Activated CD8-positive, alpha-beta memory T cell treated with anti-CD3 and anti-CD28 coated beads, Interleukin-2, amount 50 U/mL, for 48 hours (primary cell): ENCODE results near the gene OR11L1.
A peak's percentile ranks its signal among the peaks of the same experiment; 100 is the strongest.

ENCODE experiments used
- DNase-seq: peaks from one replicate; pipeline ENCODE4 v3.0.0-alpha.2; 2020

The OR11L1 gene

GRCh38 chr1:247841796-247842195 lies at the start of gene OR11L1:
Gene OR11L1, minus strand, starts transcription at chr1:247841896. Its CDS starts 0 bp downstream, at chr1:247841896.
- no peak for DNase-seq

GRCh38 chr1:247884797-247885413 lies 43.2 kb upstream of the OR11L1 start:
- DNase-seq: no peak

GRCh38 chr1:247883346-247883745 lies 41.6 kb upstream of the OR11L1 start:
- no peak for DNase-seq

GRCh38 chr1:247865416-247865815 lies 23.7 kb upstream of the OR11L1 start:
- DNase-seq: no peak

- no peak for DNase-seq
Observed at GRCh38 chr1:247864644-247865043, 22.9 kb upstream of the OR11L1 start.

GRCh38 chr1:247862756-247863155 lies 21.1 kb upstream of the OR11L1 start:
- no peak for DNase-seq

- DNase-seq: no peak
Observed at GRCh38 chr1:247857985-247858619, 16.4 kb upstream of the OR11L1 start.

- peak; percentile 65 for DNase-seq
Observed at GRCh38 chr1:247857069-247857984, 15.6 kb upstream of the OR11L1 start, which contains the start of gene TRIM58. Gene TRIM58, plus strand, starts transcription at chr1:247857187. Its CDS starts 60 bp downstream, at chr1:247857247.

- DNase-seq: no peak
Observed at GRCh38 chr1:247855911-247856310, 14.2 kb upstream of the OR11L1 start.

- DNase-seq: no peak
Observed at GRCh38 chr1:247854899-247855545, 13.3 kb upstream of the OR11L1 start.

GRCh38 chr1:247849616-247850015 lies 7.9 kb upstream of the OR11L1 start:
- DNase-seq: no peak

- no peak for DNase-seq
Observed at GRCh38 chr1:247848346-247848745, 6.7 kb upstream of the OR11L1 start.

- DNase-seq: no peak
Observed at GRCh38 chr1:247845693-247846017, 4.0 kb upstream of the OR11L1 start.

- DNase-seq: no peak
Observed at GRCh38 chr1:247845011-247845692, 3.5 kb upstream of the OR11L1 start.

GRCh38 chr1:247843411-247843810 lies 1.7 kb upstream of the OR11L1 start:
- DNase-seq: no peak

- no peak for DNase-seq
Observed at GRCh38 chr1:247840818-247841217, 878 bp downstream of the OR11L1 start.

- DNase-seq: no peak
Observed at GRCh38 chr1:247833601-247834000, 8.1 kb downstream of the OR11L1 start.

- no peak for DNase-seq
Observed at GRCh38 chr1:247829656-247830055, 12.0 kb downstream of the OR11L1 start.

GRCh38 chr1:247825362-247825761 lies 16.3 kb downstream of the OR11L1 start:
- DNase-seq: no peak

GRCh38 chr1:247824023-247824422 lies 17.7 kb downstream of the OR11L1 start, which contains the start of gene OR14A16:
Gene OR14A16, minus strand, starts transcription at chr1:247824119. Its CDS starts 8,390 bp downstream, at chr1:247815729.
- no peak for DNase-seq

- no peak for DNase-seq
Observed at GRCh38 chr1:247822060-247822459, 19.6 kb downstream of the OR11L1 start.

- no peak for DNase-seq
Observed at GRCh38 chr1:247812637-247813036, 29.1 kb downstream of the OR11L1 start.

- no peak for DNase-seq
Observed at GRCh38 chr1:247797518-247797917, 44.2 kb downstream of the OR11L1 start.
